KBM-7 (cell line): Measurements from ENCODE around the gene UBE2K.
"Not testable (repeated sequence)": the region's sequence is repeated elsewhere in the genome, so short reads cannot be mapped to it uniquely, and the experiment has no call there.

Experiments
- DNase-seq: peaks from one replicate; pipeline ENCODE4 v3.0.0-alpha.2; 2015
- in situ Hi-C: fragments of 300-500 bp; cut with MboI; formaldehyde crosslinking; loops from 2 replicates; pipeline ENCODE4 v1.14.3; 2020; ENCODE audit warnings: low sequenced_read_pairs, low pct_unique_long_range_greater_than_20kb, mixed read lengths

Gene UBE2K

DNA sequence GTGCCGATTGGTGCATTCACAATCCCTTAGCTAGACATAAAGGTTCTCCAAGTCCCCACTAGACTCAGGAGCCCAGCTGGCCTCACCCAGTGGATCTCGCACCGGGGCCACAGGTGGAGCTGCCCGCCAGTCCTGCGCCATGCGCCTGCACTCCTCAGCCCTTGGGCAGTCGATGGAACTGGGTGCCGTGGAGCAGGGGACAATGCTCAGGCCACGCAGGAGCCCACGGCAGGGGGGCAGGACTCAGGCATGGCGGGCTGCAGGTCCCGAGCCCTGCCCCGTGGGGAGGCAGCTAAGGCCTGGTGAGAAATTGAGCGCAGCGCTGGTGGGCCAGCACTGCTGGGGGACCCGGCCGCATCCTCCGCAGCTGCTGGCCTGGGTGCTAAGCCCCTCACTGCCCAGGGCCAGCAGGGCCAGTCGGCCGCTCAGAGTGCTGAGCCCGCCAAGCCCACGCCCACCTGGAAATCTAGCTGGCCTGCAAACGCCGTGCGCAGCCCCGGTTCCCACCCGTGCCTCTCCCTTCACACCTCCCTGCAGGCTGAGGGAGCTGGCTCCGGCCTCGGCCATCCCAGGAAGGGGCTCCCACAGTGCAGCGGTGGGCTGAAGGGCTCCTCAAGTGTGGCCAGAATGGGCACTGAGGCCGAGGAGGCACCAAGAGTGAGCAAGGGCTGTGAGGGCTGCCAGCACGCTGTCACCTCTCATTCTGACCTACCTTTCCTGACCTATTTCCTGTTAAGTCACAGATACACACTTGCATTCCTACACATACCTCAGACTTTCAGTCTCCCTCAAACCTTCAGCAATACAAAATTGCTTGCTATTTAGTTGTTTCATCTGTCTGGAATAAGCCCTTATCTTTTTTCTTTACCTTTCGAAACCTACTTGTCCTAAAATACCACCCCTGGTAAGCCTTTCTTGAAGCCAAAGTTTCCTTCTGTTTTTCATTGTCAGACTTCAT is 20.7 kb downstream of the UBE2K start:
- in situ Hi-C loops: no loop called here
- no peak for DNase-seq

- in situ Hi-C loops: no loop called here
- DNase-seq: no peak
These were observed 22.1 kb downstream of the UBE2K start for GRCh38 chr4:39719804-39720580.

DNA sequence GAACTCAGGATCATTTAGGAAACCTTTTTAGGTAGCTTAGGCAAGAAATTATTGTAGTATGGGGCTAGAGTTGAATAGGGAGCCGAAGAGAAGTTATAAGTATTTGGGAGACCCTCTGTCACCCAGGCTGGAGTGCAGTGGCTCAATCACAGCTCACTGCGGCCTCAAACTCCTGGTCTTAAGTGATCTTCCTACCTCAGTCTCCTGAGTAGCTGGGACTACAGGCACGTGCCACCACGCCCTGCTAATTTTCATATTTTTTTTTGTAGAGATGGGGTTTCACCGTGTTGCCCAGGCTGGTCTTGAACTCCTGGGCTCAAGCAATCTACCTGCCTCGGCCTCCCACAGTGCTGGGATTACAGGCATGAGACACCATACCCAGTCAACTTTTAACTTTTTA is 23.3 kb downstream of the UBE2K start:
- DNase-seq, in situ Hi-C loops: not testable (repeated sequence)

GRCh38 chr4:39721788-39722187 is 23.9 kb downstream of the UBE2K start:
- in situ Hi-C loops: no loop called here
- no peak for DNase-seq

GRCh38 chr4:39729557-39729956 is 31.6 kb downstream of the UBE2K start:
- DNase-seq: no peak
- in situ Hi-C loops: no loop called here

GRCh38 chr4:39730072-39730471 is 32.1 kb downstream of the UBE2K start:
- DNase-seq: no peak
- in situ Hi-C loops: no loop called here

- no peak for DNase-seq
- in situ Hi-C loops: no loop called here
These were observed 34.0 kb downstream of the UBE2K start for GRCh38 chr4:39731908-39732307.

GRCh38 chr4:39732728-39733127 is 34.8 kb downstream of the UBE2K start:
- DNase-seq: no peak
- in situ Hi-C loops: no loop called here

GRCh38 chr4:39739591-39739990 is 41.7 kb downstream of the UBE2K start:
- in situ Hi-C loops: not testable (repeated sequence)

DNA sequence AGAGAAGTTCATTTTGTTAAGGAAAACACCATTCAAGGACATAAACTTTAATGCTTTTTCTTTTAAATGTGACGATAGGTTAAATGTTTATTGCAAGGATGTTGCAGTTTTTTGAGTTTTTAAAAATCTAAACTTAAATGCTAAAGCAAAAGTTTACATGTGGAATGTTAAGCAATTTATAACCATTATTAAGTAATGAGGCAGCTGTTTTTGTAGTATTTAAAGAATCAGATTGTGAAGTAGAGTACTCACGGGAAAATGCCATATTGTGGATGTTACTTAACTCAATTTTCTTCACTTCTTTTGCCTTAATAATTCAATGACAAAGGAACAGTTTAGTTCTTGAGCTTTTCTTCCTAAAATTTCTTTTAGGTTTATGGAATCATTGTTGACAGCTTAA is 43.5 kb downstream of the UBE2K start:
- in situ Hi-C loops: no loop called here
- no peak for DNase-seq

More at GRCh38 chr4:39739591-39739990, 41.7 kb downstream of the UBE2K start:
- not testable (repeated sequence) for DNase-seq

DNA sequence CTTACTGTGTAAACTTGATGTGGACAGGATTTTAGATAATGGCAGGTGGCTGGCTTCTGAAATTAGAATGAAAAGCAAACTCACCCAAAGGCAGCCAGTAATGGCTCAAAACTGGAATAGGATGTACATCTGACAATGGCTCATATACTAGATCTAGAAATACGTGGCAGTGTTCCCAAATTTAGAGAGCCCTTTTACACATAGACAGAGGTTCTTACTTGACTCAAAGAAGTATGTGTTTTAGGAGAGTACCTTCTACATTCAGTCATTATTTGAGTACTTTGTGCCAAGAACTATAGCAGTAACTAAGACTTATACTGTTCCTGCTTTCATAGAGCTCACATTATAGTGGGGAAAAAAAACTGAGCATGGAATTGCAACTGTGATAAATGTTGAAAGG is 48.0 kb downstream of the UBE2K start:
- DNase-seq: no peak
- in situ Hi-C loops: no loop called here

DNA sequence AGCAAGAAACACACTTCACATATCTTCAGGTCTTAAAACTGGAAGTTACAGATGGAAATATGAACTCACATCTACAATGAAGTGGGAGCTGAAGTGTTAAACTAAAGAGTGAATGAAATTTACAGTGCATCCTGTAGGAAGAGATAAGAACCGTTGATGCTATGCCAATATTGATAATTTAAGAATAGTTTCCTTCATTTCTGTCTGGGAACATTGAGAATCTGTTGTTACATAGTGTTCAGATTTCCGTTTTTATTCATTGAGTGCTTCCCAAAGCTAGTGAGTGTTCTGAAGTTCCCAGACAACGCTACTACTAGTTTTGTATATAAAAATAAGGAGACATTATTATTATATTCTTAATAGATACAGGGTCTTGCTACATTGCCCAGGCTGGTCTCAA is 52.3 kb downstream of the UBE2K start:
- no peak for DNase-seq
- in situ Hi-C loops: no loop called here

GRCh38 chr4:39754309-39754708 is 56.4 kb downstream of the UBE2K start:
- no peak for DNase-seq
- in situ Hi-C loops: no loop called here

DNA sequence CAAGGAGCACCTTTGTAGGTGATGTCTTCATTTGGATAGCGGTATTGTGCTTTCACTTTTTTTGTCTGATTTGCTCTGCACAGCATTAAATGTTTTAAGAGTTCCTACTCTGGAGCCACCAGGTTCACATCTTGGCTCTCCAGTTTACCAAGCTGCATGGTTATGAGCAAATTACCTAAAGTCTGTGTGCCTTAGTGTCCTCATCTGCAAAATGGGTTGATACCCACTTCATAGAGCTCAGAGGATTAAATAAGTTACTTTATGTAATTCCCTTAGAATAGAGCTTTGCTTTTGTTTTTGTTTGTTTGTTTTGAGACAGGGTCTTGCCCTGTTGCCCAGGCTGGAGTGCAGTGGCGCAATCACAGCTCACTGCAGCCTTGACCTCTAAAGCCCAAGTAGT is 58.2 kb downstream of the UBE2K start:
- DNase-seq: no peak
- in situ Hi-C loops: no loop called here

- in situ Hi-C loops: no loop called here
- no peak for DNase-seq
These were observed 60.2 kb downstream of the UBE2K start for GRCh38 chr4:39758176-39758575.

DNA sequence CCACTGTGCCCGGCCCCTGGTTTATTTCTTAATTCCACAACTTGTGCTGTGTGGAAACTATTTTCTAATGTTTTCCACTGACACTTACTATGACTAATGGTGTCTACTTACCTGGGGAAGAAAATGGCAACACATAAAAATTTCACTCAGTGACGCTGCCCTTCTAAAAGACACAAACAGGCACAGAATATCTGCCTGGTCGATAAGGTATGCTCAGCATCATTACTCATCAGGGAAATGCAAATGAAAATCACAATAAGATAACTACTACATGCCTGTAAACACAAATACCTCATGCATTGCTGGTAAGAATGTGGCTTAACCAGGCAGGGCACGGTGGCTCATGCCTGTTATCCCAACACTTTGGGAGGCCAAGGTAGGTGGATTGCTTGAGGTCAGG is 61.6 kb downstream of the UBE2K start:
- no peak for DNase-seq
- in situ Hi-C loops: no loop called here

- in situ Hi-C loops: no loop called here
- no peak for DNase-seq
These were observed 63.2 kb downstream of the UBE2K start for GRCh38 chr4:39761005-39761667.

DNA sequence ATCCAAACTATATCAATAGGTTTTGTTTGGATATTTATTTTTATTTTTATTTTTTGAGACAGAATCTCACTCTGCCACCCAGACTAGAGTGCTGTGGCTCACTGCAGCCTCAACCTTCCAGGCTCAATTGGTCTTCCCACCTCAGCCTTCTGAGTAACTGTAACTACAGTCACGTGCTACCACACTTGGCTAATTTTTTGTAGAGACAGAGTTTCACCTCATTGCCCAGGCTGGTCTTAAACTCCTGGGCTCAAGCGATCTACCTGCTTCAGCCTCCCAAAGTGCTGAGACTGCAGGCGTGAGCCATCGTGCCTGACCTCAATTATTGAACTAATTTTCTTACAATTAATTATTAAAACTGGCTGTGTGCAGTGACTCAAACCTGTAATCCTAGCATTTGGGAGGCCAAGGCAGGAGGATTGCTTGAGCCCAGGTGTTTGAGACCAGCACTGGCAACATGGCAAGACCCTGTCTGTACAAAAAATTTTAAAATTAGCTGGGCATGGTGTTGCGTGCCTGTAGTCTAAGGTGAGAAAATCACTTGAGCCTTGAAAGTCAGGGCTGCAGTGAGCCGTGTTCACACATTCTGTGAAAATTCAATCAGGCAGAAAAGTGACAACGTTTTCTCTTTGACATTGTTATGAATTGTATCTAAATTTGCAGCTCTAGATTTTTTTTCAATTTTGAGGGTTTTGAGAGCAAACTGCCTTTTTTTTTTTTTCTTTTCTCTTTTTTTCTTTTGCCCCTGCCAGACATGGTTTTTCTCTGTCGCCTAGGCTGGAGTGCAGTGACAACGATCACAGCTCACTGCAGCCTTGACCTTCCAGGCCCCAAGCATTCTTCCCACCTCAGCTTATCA is 66.0 kb downstream of the UBE2K start:
- DNase-seq: no peak
- in situ Hi-C loops: no loop called here

DNA sequence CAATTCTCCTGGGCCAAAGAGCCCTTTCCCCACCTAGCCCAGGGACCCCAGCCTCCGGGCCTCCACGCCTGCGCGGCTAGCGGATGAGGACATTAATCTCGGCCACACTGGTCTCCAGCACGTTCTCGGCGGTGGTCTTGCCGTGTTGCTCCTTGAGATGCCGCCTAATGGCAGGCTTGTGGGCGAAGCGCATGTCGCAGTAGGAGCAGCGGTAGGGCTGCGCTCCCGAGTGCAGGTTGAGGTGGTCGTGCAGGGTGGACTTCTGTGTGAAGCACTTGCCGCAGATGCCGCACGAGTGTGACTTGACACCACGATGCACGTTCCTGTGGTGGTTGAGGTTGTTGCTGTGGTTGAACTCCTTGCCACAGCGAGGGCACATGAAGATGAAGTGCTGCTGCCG is 72.1 kb downstream of the UBE2K start:
- no peak for DNase-seq
- in situ Hi-C loops: no loop called here
